Stomach smooth muscle (tissue), 2 donors: ENCODE measurements around the gene ARHGDIA.

Experiments used
- H3K27ac ChIP-seq: one replicate; pipeline ENCODE4 v1.7.0; 2013; ENCODE audit warnings: mild to moderate bottlenecking, low read length, inconsistent platforms
- H3K27me3 ChIP-seq, 2 donors: one replicate each; pipeline ENCODE4 v1.7.0; 2013; ENCODE audit warnings: low read length in 2 of 2; ENCODE audit not compliant: insufficient read depth in 2 of 2, control insufficient read depth in 1 of 2
- H3K36me3 ChIP-seq, 2 donors: one replicate each; pipeline ENCODE4 v1.7.0; 2013; ENCODE audit warnings: low read length in 2 of 2; ENCODE audit not compliant: control insufficient read depth in 2 of 2, insufficient read depth in 2 of 2
- H3K4me1 ChIP-seq: one replicate; pipeline ENCODE4 v1.7.0; 2013; ENCODE audit warnings: low read length; ENCODE audit not compliant: control insufficient read depth, insufficient read depth
- H3K4me3 ChIP-seq, 2 donors: one replicate each; pipeline ENCODE4 v1.7.0; 2013; ENCODE audit warnings: low read length in 2 of 2
- H3K9ac ChIP-seq, 2 donors: one replicate each; pipeline ENCODE4 v1.7.0; 2013; ENCODE audit warnings: low read length in 2 of 2, mild to moderate bottlenecking in 1 of 2
- H3K9me3 ChIP-seq, 2 donors: one replicate each; pipeline ENCODE4 v1.7.0; 2013; ENCODE audit warnings: low read length in 2 of 2; ENCODE audit not compliant: control insufficient read depth in 2 of 2
- donor health status: healthy.
- donor health status: Pancreatic carcinoma.

ARHGDIA gene

DNA sequence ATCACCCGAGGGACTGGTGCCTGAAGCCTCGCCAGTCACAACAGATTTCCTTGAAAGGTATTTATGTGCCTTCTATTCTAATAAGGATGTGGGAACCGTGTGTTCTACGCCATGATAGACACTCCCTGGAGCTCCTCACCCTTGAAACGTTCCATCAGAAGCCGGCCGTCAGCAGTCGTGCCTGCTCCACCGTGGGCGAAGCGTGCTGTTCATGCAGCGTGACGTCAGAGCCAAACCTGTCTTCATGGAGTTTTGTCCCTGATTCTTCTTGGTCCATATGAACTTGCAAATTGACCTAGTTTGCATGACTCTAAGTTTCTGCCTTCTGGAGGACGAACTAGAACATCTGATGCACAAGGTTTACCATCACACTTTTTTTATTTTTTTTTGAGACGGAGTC is 31.8 kb downstream of the ARHGDIA start:
- H3K27me3 ChIP-seq = no peaks in the 10 kb centered on the region
- H3K27ac ChIP-seq = no peak overlapping the region
- H3K9me3 ChIP-seq = no peaks in the 10 kb centered on the region
- no peak overlapping the region for H3K9ac ChIP-seq
- peaks cover 9 to 15% of the 10 kb centered on the region in 2 donors for H3K36me3 ChIP-seq
- no peak overlapping the region for H3K4me3 ChIP-seq
- H3K4me1 ChIP-seq = peaks cover 1% of the 10 kb centered on the region

DNA sequence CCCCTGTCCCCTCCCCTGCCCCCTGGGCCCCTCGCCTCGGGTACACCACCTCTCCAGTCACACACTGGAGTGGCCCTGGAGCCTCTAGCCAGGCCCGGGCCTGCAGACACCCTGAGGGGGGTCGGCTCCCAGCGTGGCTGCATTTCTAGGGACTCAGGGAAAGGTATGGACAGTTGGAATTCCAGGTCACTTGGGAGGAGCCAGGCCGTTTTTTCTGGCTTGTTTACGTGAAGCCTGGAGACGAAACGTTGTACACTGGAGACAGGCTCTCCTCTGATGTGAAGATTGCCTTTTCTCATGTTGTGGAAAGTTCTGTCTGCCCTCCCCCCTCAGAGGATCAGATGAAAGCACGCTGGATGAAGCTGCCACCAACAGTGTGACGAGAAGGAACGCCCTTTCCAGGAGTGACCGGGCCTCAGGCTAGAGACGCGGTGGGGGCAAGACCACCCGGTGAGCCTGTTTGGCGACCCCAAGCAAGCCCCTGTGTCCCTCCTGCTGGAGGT is 32.3 kb downstream of the ARHGDIA start:
- peaks cover 8 to 10% of the 10 kb centered on the region in 2 donors for H3K36me3 ChIP-seq
- H3K27me3 ChIP-seq = no peaks in the 10 kb centered on the region
- H3K27ac ChIP-seq = no peak overlapping the region
- no peaks in the 10 kb centered on the region for H3K9me3 ChIP-seq
- H3K4me3 ChIP-seq = no peak overlapping the region
- H3K9ac ChIP-seq = no peak overlapping the region
- H3K4me1 ChIP-seq = peaks cover 4% of the 10 kb centered on the region

DNA sequence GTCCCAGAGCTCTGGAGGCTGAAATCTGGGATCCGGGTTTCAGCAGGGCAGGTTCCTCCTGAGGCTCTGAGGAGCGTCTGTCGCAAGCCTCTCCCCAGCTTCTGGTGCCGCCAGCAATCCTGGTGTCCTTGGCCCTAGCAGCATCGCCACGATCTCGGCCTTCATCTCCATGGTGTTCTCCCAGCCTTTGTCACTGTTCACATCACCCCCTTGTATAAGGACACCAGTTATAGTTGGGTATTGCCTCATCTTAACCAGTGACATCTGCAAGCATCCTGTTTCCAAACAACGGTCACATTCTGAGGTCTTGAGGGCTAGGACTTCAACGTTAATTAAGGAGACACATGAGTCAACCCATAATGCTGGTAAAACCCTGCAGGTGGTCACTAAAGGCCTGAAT is 33.5 kb downstream of the ARHGDIA start:
- no peak overlapping the region for H3K4me3 ChIP-seq
- H3K9ac ChIP-seq = no peak overlapping the region
- H3K36me3 ChIP-seq = peaks cover 0 to 1% of the 10 kb centered on the region in 2 donors
- H3K27me3 ChIP-seq = no peaks in the 10 kb centered on the region
- peaks cover 9% of the 10 kb centered on the region for H3K4me1 ChIP-seq
- no peak overlapping the region for H3K27ac ChIP-seq
- H3K9me3 ChIP-seq = no peaks in the 10 kb centered on the region

DNA sequence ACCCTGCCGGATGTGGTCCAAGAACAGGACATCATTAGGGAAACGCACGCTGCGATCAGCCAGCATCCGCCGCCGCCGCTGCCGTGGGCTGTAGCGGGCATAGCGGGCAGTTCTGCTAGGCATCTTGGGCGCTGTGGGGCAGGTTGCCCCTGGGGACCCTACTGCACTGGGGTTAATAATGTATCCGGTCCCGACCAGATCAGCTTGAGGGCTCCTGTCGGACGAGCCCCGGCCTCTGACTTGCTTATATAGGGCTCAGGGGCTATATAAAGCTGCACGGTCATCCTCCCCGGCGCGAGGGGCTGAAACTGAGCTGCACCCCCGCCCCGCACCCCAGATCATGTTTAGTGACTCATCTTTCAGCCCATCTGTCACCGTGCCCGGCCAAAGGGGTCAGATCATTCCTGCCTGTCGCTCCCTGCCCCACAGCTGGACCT is 36.3 kb downstream of the ARHGDIA start, which contains the start of gene PPP1R27:
PPP1R27 (minus strand) TSS at position 220 of the 437 bp plus-strand sequence; CDS start at position 123, 97 bp downstream.
- peaks cover 24% of the 10 kb centered on the region for H3K4me1 ChIP-seq
- peak within 1 kb of the TSS; percentile 73 to 83 for H3K4me3 ChIP-seq
- H3K27me3 ChIP-seq = no peaks in the 10 kb centered on the region
- H3K9ac ChIP-seq = peak within 1 kb of the TSS; percentile 87 to 89
- no peak within 1 kb of the TSS for H3K27ac ChIP-seq
- no peaks in the 10 kb centered on the region for H3K9me3 ChIP-seq
- H3K36me3 ChIP-seq = no peaks in the 10 kb centered on the region

DNA sequence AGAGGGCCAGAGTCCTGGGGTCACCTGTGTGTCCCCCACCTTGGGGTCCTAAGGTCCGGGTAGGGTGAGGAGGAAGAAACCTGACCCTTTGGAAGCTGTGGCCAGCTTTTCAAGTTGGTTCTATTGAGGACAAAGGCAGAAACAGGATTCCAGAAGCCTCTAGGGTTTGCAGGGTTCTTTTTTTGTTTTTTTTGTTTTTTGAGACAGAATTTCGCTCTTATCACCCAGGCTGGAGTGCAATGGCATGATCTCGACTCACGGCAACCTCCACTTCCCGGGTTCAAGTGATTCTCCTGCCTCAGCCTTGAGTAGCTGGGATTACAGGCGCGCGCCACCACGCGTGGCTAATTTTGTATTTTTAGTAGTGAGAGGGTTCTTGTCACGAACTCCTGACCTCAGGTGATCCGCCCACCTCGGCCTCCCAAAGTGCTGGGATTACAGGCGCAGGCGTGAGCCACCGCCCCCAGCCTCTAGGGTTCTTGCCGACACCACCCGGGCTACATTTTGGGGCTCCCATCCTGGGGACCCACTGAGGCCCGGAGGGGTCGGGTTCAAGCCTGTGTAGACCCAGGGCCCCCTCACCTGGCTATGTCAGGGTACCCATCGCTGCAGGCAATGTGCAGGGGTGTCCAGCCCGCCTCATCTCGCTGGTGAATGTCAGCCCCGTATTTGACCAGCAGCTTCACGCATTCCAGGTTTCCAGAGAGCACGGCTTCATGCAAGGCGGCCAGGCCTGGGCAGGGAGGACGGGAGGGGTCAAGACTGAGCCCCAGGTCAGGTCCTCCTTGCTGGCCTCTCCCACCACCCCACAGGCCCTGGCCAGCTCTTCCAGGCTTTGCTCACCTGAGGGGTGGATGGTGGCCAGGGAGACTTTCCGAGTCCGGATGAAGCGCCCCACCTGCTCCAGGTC is 37.0 kb downstream of the ARHGDIA start:
- Histone ChIP-seq H3K9me3 (no peaks in the 10 kb centered on the region), H3K36me3 (no peaks in the 10 kb centered on the region), H3K4me3 (peak overlapping the region; percentile 73 to 83), H3K27ac (no peak overlapping the region), H3K9ac (peak overlapping the region; percentile 87 to 89), H3K4me1 (peaks cover 25% of the 10 kb centered on the region), H3K27me3 (no peaks in the 10 kb centered on the region)

DNA sequence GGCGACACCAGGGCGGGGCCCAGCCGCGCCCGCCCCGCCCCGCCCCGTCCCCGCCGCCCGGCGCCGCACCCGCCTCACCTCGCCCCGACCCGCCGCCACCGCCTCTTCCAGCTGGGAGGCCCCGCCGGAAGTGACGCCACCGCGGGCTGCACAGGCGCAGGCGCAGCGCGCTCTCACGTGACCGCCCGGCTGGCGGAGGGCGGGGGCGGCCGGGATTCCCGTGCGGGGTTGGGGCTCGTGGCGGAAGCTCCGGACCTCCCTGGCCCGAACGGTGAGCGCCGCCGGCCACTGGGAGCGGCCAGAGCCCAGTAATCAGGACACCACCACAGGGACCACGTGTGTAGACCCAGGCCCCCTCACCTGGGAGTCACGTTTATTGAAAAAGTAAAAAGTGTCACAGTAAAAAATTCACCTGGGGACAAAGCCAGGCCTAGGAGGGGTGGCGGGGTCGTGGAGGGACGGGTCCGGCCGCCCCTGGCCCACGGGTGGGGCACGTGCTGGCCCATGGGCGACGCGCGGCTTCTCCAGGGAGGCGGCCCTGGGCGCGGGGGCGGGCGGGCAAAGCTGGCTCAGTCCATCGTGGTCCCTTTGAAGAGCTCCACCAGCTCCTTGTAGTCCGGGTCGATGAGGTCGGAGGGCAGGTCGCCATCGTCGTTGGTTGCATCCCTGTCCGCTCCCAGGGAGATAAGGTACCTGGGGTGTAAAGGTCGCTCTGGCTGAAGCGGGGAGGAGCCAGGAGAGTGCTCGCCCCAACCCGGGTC is 37.8 kb downstream of the ARHGDIA start, which contains the start of gene MCRIP1:
MCRIP1 (minus strand) TSS at position 132 of the 761 bp plus-strand sequence. CDS start 8,785 bp downstream, outside the sequence.
- Histone ChIP-seq H3K27me3 (no peaks in the 10 kb centered on the region), H3K27ac (peak within 1 kb of the TSS; percentile 75), H3K9ac (peak within 1 kb of the TSS; percentile 89 to 90), H3K4me1 (peaks cover 25% of the 10 kb centered on the region), H3K9me3 (no peaks in the 10 kb centered on the region), H3K4me3 (peak within 1 kb of the TSS; percentile 84 to 90), H3K36me3 (no peaks in the 10 kb centered on the region)

DNA sequence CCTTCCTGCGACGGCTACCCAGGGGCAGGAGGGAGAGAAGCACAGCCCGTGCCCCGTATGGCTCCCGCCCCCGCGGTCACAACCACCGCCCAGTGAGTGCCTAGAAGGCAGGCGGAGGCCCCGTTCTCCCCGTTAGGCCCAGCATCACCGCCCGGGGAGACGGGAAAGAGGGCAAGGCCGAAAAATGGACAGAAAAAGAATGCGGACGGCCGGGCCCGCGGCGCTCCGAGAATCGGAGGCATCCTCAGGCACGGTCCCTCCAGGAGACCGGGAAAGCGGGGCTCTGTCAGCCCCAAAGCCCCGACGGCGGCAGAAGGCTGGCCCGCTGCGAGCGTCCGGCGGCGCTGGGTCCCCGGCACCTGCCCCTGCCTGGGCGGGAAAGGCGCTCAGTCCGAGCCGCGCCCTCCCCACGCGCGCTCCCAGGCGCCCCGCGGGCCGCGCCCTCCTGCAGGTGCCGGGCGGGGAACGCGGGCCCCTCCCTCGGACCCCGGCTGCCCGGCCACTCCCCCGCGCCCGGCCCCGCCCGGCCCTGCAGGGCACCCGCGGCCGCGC is 38.5 kb downstream of the ARHGDIA start:
- Histone ChIP-seq H3K9me3 (no peaks in the 10 kb centered on the region), H3K4me3 (peak overlapping the region; percentile 84 to 90), H3K27ac (peak overlapping the region; percentile 75), H3K4me1 (peaks cover 25% of the 10 kb centered on the region), H3K9ac (peak overlapping the region; percentile 84 to 90), H3K36me3 (no peaks in the 10 kb centered on the region), H3K27me3 (no peaks in the 10 kb centered on the region)

DNA sequence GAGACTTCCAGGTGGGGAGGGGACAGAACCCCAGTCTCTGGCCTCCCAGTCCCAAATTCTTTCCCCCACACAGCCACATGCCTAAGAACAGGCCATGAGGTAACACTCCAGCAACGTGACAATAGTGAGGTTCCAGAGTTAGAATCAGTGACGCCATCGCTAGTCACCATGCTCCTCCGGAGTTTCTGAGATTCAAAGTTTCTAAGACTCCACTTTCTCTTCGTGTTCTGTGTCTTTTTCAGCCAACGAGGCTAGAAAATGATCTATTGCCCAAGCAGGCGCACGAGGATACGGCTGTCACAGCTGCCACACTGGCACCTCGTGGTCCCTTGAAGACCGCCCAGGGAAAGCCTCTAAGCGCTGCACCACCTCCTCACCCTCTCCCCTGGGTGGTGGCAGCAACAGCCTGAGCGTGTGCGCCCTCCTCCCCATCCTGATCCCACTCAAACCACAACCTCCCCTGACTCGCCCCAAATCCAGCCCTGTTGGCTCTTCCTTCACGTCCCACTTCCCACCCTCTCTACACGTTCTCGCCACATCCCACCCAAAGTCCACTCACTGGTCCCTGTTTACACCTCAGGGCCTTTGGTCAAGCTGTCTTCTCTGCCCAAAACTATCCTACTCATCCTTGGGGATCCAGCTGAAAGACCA is 39.1 kb downstream of the ARHGDIA start:
- Histone ChIP-seq H3K9ac (peak overlapping the region; percentile 84 to 90), H3K27ac (peak overlapping the region; percentile 75), H3K4me1 (peaks cover 25% of the 10 kb centered on the region)

DNA sequence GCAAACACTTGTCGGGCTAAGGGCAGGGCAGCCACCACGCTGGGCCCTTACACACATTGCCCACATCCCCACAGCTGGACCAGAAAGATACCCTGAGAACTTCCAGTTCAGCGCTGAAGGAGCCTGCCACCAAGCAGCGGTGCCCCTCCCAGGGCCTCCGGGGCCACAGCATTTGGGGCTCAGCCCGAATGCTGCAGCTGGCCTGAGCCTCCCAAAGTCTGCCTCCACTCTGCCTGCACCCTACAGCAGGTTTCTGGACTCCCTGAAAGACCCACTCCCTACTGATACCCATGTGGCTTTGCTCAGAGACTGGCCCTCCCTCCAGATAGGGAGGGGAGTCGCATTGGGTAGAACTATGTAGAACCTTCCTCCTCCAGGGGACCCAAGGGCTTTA is 39.6 kb downstream of the ARHGDIA start:
- Histone ChIP-seq H3K27ac (peak overlapping the region; percentile 75), H3K4me1 (peaks cover 25% of the 10 kb centered on the region), H3K9ac (peak overlapping the region; percentile 84 to 90)

More for the DNA sequence above, 39.1 kb downstream of the ARHGDIA start:
- Histone ChIP-seq H3K36me3 (no peaks in the 10 kb centered on the region), H3K27me3 (no peaks in the 10 kb centered on the region), H3K4me3 (peak overlapping the region; percentile 84 to 90), H3K9me3 (no peaks in the 10 kb centered on the region)

DNA sequence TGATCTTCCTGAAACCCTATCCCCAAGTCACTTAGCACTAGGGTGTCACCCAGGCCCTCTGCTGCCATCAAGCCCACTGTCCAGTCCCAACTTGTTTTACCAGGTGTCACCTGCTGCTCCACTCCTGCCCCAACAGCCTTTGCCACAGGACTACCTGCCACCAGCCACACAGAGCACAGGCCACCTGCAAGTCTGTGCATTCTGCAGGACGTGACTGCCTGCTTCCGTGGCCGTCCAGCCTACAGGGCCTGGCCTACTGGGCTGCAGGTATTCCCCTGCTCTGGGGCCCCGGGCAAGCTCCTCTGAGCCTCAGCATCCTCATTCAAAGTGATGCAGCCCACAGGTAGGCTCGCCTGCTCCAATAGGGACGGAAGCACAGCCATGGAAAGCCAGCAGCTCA is 41.3 kb downstream of the ARHGDIA start:
- H3K9ac ChIP-seq = no peak overlapping the region
- H3K27ac ChIP-seq = no peak overlapping the region
- H3K36me3 ChIP-seq = no peaks in the 10 kb centered on the region
- H3K27me3 ChIP-seq = no peaks in the 10 kb centered on the region
- peaks cover 29% of the 10 kb centered on the region for H3K4me1 ChIP-seq
- no peaks in the 10 kb centered on the region for H3K9me3 ChIP-seq
- H3K4me3 ChIP-seq = no peak overlapping the region

More for the DNA sequence above, 39.6 kb downstream of the ARHGDIA start:
- Histone ChIP-seq H3K36me3 (no peaks in the 10 kb centered on the region), H3K27me3 (no peaks in the 10 kb centered on the region), H3K9me3 (no peaks in the 10 kb centered on the region), H3K4me3 (peak overlapping the region; percentile 84 to 90)
